Nephron (organoid): ENCODE data around the gene SCARB1.
"Not testable (repeated sequence)": the region's sequence is repeated elsewhere in the genome, so short reads cannot be mapped to it uniquely, and the experiment has no call there.

Source experiments
- H3K27ac Mint-ChIP-seq, 3 experiments: 2 replicates each; pipeline ENCODE4 v1.8.0; 2020; ENCODE audit warnings: mixed read lengths in 3 of 3, mild to moderate bottlenecking in 2 of 3, moderate library complexity in 1 of 3
- H3K27me3 Mint-ChIP-seq: 2 replicates; pipeline ENCODE4 v1.8.0; 2021; ENCODE audit warnings: low read depth, mild to moderate bottlenecking, moderate library complexity, mixed read lengths
- H3K36me3 Mint-ChIP-seq: 2 replicates; pipeline ENCODE4 v1.8.0; 2020; ENCODE audit warnings: low read depth, mixed read lengths
- H3K4me1 Mint-ChIP-seq: 2 replicates; pipeline ENCODE4 v1.8.0; 2020; ENCODE audit warnings: mixed read lengths
- H3K4me3 Mint-ChIP-seq, 3 experiments: 2 replicates each; pipeline ENCODE4 v1.8.0; 2020; ENCODE audit warnings: mild to moderate bottlenecking in 3 of 3, mixed read lengths in 3 of 3, moderate library complexity in 2 of 3
- H3K9me3 Mint-ChIP-seq: 2 replicates; pipeline ENCODE4 v1.8.0; 2020; ENCODE audit warnings: mixed read lengths
- TF ChIP-seq, protein P1 (sequence below), 3 experiments: fragments of 200-600 bp; sonication (generic); IDR thresholded peaks; one replicate each; pipeline ENCODE4 v1.5.0; 2021; ENCODE audit warnings: antibody characterized with exemption in 3 of 3; ENCODE audit not compliant: unreplicated experiment in 3 of 3

The SCARB1 gene

DNA sequence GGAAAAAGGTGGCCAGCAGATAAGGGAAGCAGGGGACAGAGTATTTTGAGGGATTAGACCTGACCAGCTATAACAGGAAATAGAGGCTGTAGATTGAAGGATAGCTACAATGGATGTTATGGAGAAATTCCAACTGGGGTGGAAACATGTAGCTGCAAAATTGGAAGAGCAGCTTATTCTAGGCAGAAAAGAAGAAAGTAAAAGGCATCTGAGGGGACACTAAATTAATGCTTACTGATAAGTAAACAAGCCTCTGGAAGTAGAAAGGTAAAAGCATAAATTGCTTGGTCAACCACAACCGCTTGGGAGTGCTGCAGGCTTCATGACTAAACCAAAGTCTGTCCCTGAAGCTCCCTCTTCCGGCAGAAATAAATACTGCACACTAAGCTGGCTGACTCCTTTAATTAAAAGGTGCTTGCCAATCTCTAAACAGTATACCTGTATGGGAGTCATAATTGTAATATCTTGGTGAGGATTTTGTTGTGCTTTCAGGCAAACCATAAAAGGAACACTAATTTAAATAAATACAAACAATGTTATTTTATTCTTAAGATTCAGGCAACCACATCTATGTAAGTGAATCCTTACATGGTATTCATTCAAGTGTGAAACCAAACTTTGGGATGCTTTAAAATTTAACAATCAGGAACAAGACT, 43.1 kb upstream of the SCARB1 start:
- TF ChIP-seq, protein P1, sequence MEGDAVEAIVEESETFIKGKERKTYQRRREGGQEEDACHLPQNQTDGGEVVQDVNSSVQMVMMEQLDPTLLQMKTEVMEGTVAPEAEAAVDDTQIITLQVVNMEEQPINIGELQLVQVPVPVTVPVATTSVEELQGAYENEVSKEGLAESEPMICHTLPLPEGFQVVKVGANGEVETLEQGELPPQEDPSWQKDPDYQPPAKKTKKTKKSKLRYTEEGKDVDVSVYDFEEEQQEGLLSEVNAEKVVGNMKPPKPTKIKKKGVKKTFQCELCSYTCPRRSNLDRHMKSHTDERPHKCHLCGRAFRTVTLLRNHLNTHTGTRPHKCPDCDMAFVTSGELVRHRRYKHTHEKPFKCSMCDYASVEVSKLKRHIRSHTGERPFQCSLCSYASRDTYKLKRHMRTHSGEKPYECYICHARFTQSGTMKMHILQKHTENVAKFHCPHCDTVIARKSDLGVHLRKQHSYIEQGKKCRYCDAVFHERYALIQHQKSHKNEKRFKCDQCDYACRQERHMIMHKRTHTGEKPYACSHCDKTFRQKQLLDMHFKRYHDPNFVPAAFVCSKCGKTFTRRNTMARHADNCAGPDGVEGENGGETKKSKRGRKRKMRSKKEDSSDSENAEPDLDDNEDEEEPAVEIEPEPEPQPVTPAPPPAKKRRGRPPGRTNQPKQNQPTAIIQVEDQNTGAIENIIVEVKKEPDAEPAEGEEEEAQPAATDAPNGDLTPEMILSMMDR (IDR thresholded peaks at IDR 0.05; ENCODE audit: unreplicated experiment in 3 of 3) = peak; percentile 97 to 99 (median 99)
- Mint-ChIP-seq H3K27me3 (no peaks in the 10 kb centered on the region), H3K36me3 (peaks cover 21% of the 10 kb centered on the region), H3K4me1 (peaks cover 42% of the 10 kb centered on the region), H3K27ac (peak overlapping the region in 1 of 3 experiments; percentile 14), H3K4me3 (no peak overlapping the region), H3K9me3 (no peaks in the 10 kb centered on the region)

DNA sequence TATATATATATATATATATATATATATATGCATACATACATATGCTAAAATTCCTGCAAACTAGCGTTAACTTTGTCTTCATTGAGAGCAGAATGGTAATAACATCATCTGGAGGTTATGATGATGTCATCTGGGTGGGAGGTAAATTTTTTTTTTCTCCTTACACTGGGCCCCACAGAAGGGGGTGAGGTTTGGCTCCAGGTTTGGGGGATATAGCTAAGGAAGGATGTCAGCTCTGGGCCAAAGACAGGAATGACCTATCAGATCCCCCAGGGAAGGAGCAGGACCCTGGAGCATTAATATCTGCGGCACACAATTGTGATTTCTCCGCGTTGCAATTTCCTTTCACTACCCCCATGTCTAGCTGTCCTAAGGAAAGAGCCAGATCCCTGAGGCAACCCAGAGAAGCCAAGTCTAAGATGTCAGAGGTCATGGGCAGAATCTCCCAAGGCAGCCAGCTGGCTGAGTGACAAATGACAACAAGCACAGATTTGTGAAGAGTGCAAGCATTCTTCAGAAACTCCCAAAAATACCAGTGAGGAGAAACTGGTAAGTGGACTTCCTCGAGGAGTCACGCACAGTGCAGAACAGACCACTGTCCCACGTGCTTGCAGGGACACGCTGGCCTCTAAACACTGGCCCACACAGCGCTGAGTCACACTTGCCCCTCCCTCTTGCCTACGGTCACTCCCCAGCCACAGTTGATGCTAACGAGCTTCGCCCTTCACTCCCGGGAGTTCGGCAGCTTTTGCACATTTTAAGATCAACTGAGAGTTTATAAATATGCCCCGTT, 40.8 kb upstream of the SCARB1 start:
- Mint-ChIP-seq H3K27me3 (no peaks in the 10 kb centered on the region), H3K4me3 (peak overlapping the region in 2 of 3 experiments; percentile 5 to 38), H3K9me3 (no peaks in the 10 kb centered on the region), H3K36me3 (no peaks in the 10 kb centered on the region), H3K27ac (peak overlapping the region in 2 of 3 experiments; percentile 73 to 74), H3K4me1 (peaks cover 25% of the 10 kb centered on the region)
- TF ChIP-seq, protein P1 (IDR thresholded peaks at IDR 0.05; ENCODE audit: unreplicated experiment in 3 of 3) = no peak

DNA sequence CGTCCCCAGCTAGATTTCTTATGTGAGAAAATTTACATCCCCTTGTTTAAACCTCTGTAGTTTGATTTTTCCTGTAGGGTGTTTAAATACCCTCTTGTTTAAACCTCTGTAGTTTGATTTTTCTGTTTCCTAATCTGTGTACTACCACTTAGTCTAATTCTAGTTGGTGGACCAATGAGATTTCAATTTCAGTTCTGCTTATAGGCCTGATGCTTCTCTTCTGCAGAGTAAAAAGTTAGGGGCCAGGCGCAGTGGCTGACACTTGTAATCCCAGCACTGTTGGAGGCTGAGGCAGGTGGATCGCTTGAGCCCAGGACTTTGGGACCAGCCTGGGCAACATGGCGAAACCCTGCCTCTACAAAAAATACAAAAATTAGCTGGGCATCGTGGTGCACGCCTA, 39.3 kb upstream of the SCARB1 start:
- Mint-ChIP-seq H3K36me3 (no peaks in the 10 kb centered on the region), H3K27me3 (peaks cover 5% of the 10 kb centered on the region)

DNA sequence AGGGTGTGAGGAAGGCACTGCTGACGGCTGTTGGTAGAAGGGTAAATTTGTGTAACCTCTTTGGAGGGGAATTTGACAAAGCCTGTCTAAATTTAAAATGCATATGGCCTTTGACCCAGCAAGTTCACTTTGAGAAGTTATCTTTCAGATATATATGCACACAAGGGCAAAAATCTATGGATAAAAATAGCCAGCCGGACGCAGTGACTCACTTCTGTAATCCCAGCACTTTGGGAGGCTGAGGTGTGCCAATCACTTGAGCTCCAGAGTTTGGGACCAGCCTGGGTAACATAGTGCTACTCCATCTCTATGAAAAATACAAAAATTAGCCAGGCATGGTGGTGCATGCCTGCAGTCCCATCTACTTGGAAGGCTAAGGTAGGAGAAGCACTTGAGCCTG, 37.3 kb upstream of the SCARB1 start:
- H3K4me3 Mint-ChIP-seq = no peak overlapping the region
- no peaks in the 10 kb centered on the region for H3K9me3 Mint-ChIP-seq
- H3K36me3 Mint-ChIP-seq = no peaks in the 10 kb centered on the region
- TF ChIP-seq, protein P1 (IDR thresholded peaks at IDR 0.05; ENCODE audit: unreplicated experiment in 3 of 3) = no peak
- peaks cover 31% of the 10 kb centered on the region for H3K4me1 Mint-ChIP-seq
- no peak overlapping the region for H3K27ac Mint-ChIP-seq
- peaks cover 6% of the 10 kb centered on the region for H3K27me3 Mint-ChIP-seq

More for the DNA sequence above, 39.3 kb upstream of the SCARB1 start:
- Mint-ChIP-seq H3K9me3 (no peaks in the 10 kb centered on the region), H3K27ac (no peak overlapping the region), H3K4me3 (no peak overlapping the region), H3K4me1 (peaks cover 31% of the 10 kb centered on the region)
- TF ChIP-seq, protein P1 (IDR thresholded peaks at IDR 0.05; ENCODE audit: unreplicated experiment in 3 of 3) = no peak

DNA sequence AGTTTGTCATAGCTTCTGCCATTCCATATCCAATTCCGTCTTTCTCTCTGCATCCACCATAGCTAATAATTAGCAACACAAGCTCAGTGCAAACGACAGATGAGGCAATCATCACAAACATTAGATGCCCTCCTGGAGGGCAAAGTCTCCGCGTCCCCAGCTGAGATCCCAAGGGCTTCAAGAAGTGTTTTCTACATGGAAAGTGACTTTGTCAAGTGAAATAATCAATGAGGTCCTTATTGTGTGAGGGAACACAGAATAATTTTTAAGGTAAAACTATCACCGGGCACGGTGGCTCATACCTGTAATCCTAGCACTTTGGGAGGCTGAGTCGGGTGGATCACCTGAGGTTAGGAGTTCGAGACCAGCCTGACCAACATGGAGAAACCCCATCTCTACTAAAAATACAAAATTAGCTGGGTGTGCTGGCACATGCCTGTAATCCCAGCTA, 36.7 kb upstream of the SCARB1 start:
- not testable (repeated sequence) for H3K27me3 Mint-ChIP-seq, H3K9me3 Mint-ChIP-seq, H3K36me3 Mint-ChIP-seq, H3K4me3 Mint-ChIP-seq
- Mint-ChIP-seq H3K4me1 (peaks cover 28% of the 10 kb centered on the region), H3K27ac (peak overlapping the region in 1 of 3 experiments; percentile 83)

DNA sequence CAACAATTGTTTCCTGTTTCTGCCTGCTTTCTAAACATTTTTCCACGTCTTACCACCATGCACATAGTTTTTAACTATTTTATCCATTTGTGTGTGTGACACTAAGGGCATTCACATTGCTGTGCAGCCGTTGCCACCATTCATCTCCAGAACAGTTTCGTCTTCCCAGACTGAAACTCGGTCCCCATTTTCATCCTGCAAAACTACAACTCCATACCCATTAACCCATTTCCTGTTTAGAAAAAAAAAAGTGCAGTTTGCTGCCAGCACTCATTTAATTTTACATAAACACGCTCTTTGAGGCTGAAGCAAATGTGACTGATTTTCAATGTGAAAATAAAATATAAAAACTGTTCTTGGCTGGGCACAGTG, 35.2 kb upstream of the SCARB1 start:
- no peaks in the 10 kb centered on the region for H3K36me3 Mint-ChIP-seq
- H3K4me1 Mint-ChIP-seq = peaks cover 23% of the 10 kb centered on the region
- H3K9me3 Mint-ChIP-seq = no peaks in the 10 kb centered on the region
- no peak overlapping the region for H3K27ac Mint-ChIP-seq
- peaks cover 12% of the 10 kb centered on the region for H3K27me3 Mint-ChIP-seq
- TF ChIP-seq, protein P1 (IDR thresholded peaks at IDR 0.05; ENCODE audit: unreplicated experiment in 3 of 3) = no peak
- H3K4me3 Mint-ChIP-seq = no peak overlapping the region
